WTC11 (cell line): ENCODE results near the gene PREX1. TPM values are rescaled to one million over a fixed set of nuclear protein-coding genes. Genes with fewer than 3 reads are reported as not detected.

ENCODE experiments used
- ATAC-seq: fragments of 200-7000 bp; cut with Tn5 transposase; 2 replicates; pipeline ENCODE4 v1.10.0; 2021; ENCODE audit warnings: mild to moderate bottlenecking, moderate library complexity
- CTCF ChIA-PET: fragments of 300-600 bp; sonication (Branson Sonifier 250); formaldehyde crosslinking; loops from one replicate; lab custom pipeline; 2021; ENCODE audit warnings: antibody characterized with exemption; lab: Charles Lee
- POLR2A ChIA-PET: fragments of 350-600 bp; sonication (Branson Sonifier 250); formaldehyde crosslinking; loops from one replicate; lab custom pipeline; 2021; ENCODE audit warnings: antibody characterized with exemption; lab: Charles Lee
- DNase-seq: peaks from one replicate; pipeline ENCODE4 v3.0.0; 2021; ENCODE audit warnings: low spot score
- H3K27ac Mint-ChIP-seq: 2 replicates; pipeline ENCODE4 v1.8.0; 2021; ENCODE audit warnings: mixed read lengths
- H3K27me3 Mint-ChIP-seq: 2 replicates; pipeline ENCODE4 v1.8.0; 2021; ENCODE audit warnings: low read depth, mild to moderate bottlenecking, moderate library complexity, mixed read lengths
- H3K36me3 Mint-ChIP-seq: 2 replicates; pipeline ENCODE4 v1.8.0; 2021; ENCODE audit warnings: mixed read lengths
- H3K4me1 Mint-ChIP-seq: 2 replicates; pipeline ENCODE4 v1.8.0; 2022; ENCODE audit warnings: mixed read lengths
- H3K4me3 Mint-ChIP-seq: 2 replicates; pipeline ENCODE4 v1.8.0; 2021; ENCODE audit warnings: mild to moderate bottlenecking, moderate library complexity, mixed read lengths
- H3K9me3 Mint-ChIP-seq: 2 replicates; pipeline ENCODE4 v1.8.0; 2021; ENCODE audit warnings: mixed read lengths
- CBFB ChIP-seq: sonication (generic); formaldehyde crosslinking; IDR thresholded peaks from 2 replicates; pipeline ENCODE4 v1.8.1; 2022; ENCODE audit warnings: mild to moderate bottlenecking, low read depth, missing genetic modification reagents
- FOXP1 ChIP-seq: sonication (generic); formaldehyde crosslinking; IDR thresholded peaks from 2 replicates; pipeline ENCODE4 v1.8.0; 2022; ENCODE audit warnings: missing genetic modification reagents, mild to moderate bottlenecking, moderate library complexity, borderline replicate concordance
- GABPB1 ChIP-seq: sonication (generic); formaldehyde crosslinking; IDR thresholded peaks from 2 replicates; pipeline ENCODE4 v1.8.1; 2023; ENCODE audit warnings: mild to moderate bottlenecking, missing genetic modification reagents
- GRHL2 ChIP-seq: fragments of 250-450 bp; sonication (Bioruptor Pico); IDR thresholded peaks from 2 replicates; pipeline ENCODE4 v1.8.0; 2022; ENCODE audit warnings: mild to moderate bottlenecking, moderate library complexity; ENCODE audit not compliant: insufficient replicate concordance, severe bottlenecking
- MXD4 ChIP-seq: fragments of 250-450 bp; sonication (Bioruptor Pico); IDR thresholded peaks from 2 replicates; pipeline ENCODE4 v1.8.0; 2021; ENCODE audit warnings: mild to moderate bottlenecking, moderate library complexity, borderline replicate concordance
- MYBL2 ChIP-seq: sonication (generic); formaldehyde crosslinking; IDR thresholded peaks from 2 replicates; pipeline ENCODE4 v1.8.1; 2023; ENCODE audit warnings: mild to moderate bottlenecking, moderate library complexity, missing genetic modification reagents
- NFE2L1 ChIP-seq: sonication (generic); formaldehyde crosslinking; IDR thresholded peaks from 2 replicates; pipeline ENCODE4 v1.8.1; 2023; ENCODE audit warnings: missing genetic modification reagents
- NFYB ChIP-seq: sonication (generic); formaldehyde crosslinking; conservative IDR thresholded peaks from 2 replicates; pipeline ENCODE4 v1.8.0; 2022; ENCODE audit warnings: low read depth, missing genetic modification reagents
- SMAD4 ChIP-seq: sonication (generic); formaldehyde crosslinking; IDR thresholded peaks from 2 replicates; pipeline ENCODE4 v1.8.0; 2022; ENCODE audit warnings: mild to moderate bottlenecking, missing genetic modification reagents
- SOX15 ChIP-seq: fragments of 250-450 bp; sonication (Bioruptor Pico); IDR thresholded peaks from 2 replicates; pipeline ENCODE4 v1.9.0; 2021; ENCODE audit warnings: mild to moderate bottlenecking
- SP1 ChIP-seq: sonication (generic); formaldehyde crosslinking; conservative IDR thresholded peaks from 2 replicates; pipeline ENCODE4 v1.8.1; 2022; ENCODE audit warnings: missing genetic modification reagents
- TCF7 ChIP-seq: sonication (generic); formaldehyde crosslinking; IDR thresholded peaks from 2 replicates; pipeline ENCODE4 v1.8.0; 2022; ENCODE audit warnings: mild to moderate bottlenecking, low read depth, missing genetic modification reagents, moderate library complexity
- TP53 ChIP-seq: sonication (generic); formaldehyde crosslinking; IDR thresholded peaks from 2 replicates; pipeline ENCODE4 v1.8.1; 2023; ENCODE audit warnings: mild to moderate bottlenecking, missing genetic modification reagents
- ZBTB21 ChIP-seq: sonication (generic); formaldehyde crosslinking; IDR thresholded peaks from 2 replicates; pipeline ENCODE4 v1.8.1; 2023; ENCODE audit warnings: mild to moderate bottlenecking, missing genetic modification reagents, borderline replicate concordance
- ZNF317 ChIP-seq: sonication (generic); formaldehyde crosslinking; IDR thresholded peaks from 2 replicates; pipeline ENCODE4 v1.8.1; 2023; ENCODE audit warnings: low read depth, mild to moderate bottlenecking, moderate library complexity, missing genetic modification reagents, borderline replicate concordance
- total RNA-seq: library from RNA; stranded (reverse); gene quantifications from 3 replicates; pipeline ENCODE4 v1.2.3, GENCODE V29; 2021
- TF ChIP-seq, protein P1 (sequence below): sonication (generic); formaldehyde crosslinking; IDR thresholded peaks from 2 replicates; pipeline ENCODE4 v1.8.0; 2022; ENCODE audit warnings: mild to moderate bottlenecking, missing genetic modification reagents
- TF ChIP-seq, protein P2 (sequence below): sonication (generic); formaldehyde crosslinking; IDR thresholded peaks from 2 replicates; pipeline ENCODE4 v1.8.1; 2022; ENCODE audit warnings: mild to moderate bottlenecking, moderate library complexity, missing genetic modification reagents
- TF ChIP-seq, protein P3 (sequence below): fragments of 250-450 bp; sonication (Bioruptor Pico); IDR thresholded peaks from 2 replicates; pipeline ENCODE4 v1.8.0; 2021; ENCODE audit warnings: mild to moderate bottlenecking
- TF ChIP-seq, protein P4 (sequence below): sonication (generic); formaldehyde crosslinking; IDR thresholded peaks from 2 replicates; pipeline ENCODE4 v1.8.1; 2023; ENCODE audit warnings: mild to moderate bottlenecking, missing genetic modification reagents, borderline replicate concordance
- TF ChIP-seq, protein P5 (sequence below): sonication (generic); formaldehyde crosslinking; IDR thresholded peaks from 2 replicates; pipeline ENCODE4 v1.8.1; 2023; ENCODE audit warnings: mild to moderate bottlenecking, missing genetic modification reagents, moderate library complexity
- TF ChIP-seq, protein P6 (sequence below): fragments of 200-600 bp; IDR thresholded peaks from 2 replicates; pipeline ENCODE4 v1.8.0; 2022; ENCODE audit warnings: antibody characterized with exemption
- TF ChIP-seq, protein P7 (sequence below): sonication (generic); formaldehyde crosslinking; IDR thresholded peaks from 2 replicates; pipeline ENCODE4 v1.8.1; 2022; ENCODE audit warnings: missing genetic modification reagents, borderline replicate concordance
- TF ChIP-seq, protein P8 (sequence below): fragments of 250-450 bp; sonication (Bioruptor Pico); IDR thresholded peaks from 2 replicates; pipeline ENCODE4 v1.9.0; 2021; ENCODE audit warnings: mild to moderate bottlenecking

Gene PREX1
- total RNA-seq, 1 experiment from 2014 or later: 17.3 TPM

- ATAC-seq (no peak), DNase-seq (no peak)
- ChIA-PET CTCF (interaction anchor here (1.5 to 2.1 kb wide), 2 partner anchors 244 kb away, joined by 5 to 14 read pairs; no protein-coding TSS in a partner anchor), POLR2A (no interaction called here)
- TF ChIP-seq, protein P1, sequence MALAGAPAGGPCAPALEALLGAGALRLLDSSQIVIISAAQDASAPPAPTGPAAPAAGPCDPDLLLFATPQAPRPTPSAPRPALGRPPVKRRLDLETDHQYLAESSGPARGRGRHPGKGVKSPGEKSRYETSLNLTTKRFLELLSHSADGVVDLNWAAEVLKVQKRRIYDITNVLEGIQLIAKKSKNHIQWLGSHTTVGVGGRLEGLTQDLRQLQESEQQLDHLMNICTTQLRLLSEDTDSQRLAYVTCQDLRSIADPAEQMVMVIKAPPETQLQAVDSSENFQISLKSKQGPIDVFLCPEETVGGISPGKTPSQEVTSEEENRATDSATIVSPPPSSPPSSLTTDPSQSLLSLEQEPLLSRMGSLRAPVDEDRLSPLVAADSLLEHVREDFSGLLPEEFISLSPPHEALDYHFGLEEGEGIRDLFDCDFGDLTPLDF: no peak
- TF ChIP-seq, protein P2, sequence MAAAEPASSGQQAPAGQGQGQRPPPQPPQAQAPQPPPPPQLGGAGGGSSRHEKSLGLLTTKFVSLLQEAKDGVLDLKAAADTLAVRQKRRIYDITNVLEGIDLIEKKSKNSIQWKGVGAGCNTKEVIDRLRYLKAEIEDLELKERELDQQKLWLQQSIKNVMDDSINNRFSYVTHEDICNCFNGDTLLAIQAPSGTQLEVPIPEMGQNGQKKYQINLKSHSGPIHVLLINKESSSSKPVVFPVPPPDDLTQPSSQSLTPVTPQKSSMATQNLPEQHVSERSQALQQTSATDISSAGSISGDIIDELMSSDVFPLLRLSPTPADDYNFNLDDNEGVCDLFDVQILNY: no peak
- TF ChIP-seq, protein P3, sequence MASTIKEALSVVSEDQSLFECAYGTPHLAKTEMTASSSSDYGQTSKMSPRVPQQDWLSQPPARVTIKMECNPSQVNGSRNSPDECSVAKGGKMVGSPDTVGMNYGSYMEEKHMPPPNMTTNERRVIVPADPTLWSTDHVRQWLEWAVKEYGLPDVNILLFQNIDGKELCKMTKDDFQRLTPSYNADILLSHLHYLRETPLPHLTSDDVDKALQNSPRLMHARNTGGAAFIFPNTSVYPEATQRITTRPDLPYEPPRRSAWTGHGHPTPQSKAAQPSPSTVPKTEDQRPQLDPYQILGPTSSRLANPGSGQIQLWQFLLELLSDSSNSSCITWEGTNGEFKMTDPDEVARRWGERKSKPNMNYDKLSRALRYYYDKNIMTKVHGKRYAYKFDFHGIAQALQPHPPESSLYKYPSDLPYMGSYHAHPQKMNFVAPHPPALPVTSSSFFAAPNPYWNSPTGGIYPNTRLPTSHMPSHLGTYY (CRISPR knock-in tag): no peak
- no peak for TF ChIP-seq ZNF317 (CRISPR knock-in tag)
- no peak for TF ChIP-seq GRHL2 (CRISPR knock-in tag)
- TF ChIP-seq ZBTB21 (CRISPR knock-in tag): no peak
- no peak for TF ChIP-seq SMAD4 (CRISPR knock-in tag)
- TF ChIP-seq, protein P4, sequence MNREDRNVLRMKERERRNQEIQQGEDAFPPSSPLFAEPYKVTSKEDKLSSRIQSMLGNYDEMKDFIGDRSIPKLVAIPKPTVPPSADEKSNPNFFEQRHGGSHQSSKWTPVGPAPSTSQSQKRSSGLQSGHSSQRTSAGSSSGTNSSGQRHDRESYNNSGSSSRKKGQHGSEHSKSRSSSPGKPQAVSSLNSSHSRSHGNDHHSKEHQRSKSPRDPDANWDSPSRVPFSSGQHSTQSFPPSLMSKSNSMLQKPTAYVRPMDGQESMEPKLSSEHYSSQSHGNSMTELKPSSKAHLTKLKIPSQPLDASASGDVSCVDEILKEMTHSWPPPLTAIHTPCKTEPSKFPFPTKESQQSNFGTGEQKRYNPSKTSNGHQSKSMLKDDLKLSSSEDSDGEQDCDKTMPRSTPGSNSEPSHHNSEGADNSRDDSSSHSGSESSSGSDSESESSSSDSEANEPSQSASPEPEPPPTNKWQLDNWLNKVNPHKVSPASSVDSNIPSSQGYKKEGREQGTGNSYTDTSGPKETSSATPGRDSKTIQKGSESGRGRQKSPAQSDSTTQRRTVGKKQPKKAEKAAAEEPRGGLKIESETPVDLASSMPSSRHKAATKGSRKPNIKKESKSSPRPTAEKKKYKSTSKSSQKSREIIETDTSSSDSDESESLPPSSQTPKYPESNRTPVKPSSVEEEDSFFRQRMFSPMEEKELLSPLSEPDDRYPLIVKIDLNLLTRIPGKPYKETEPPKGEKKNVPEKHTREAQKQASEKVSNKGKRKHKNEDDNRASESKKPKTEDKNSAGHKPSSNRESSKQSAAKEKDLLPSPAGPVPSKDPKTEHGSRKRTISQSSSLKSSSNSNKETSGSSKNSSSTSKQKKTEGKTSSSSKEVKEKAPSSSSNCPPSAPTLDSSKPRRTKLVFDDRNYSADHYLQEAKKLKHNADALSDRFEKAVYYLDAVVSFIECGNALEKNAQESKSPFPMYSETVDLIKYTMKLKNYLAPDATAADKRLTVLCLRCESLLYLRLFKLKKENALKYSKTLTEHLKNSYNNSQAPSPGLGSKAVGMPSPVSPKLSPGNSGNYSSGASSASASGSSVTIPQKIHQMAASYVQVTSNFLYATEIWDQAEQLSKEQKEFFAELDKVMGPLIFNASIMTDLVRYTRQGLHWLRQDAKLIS (CRISPR knock-in tag): no peak
- no peak for TF ChIP-seq NFYB
- no peak for TF ChIP-seq CBFB (CRISPR knock-in tag)
- TF ChIP-seq TP53 (CRISPR knock-in tag): no peak
- TF ChIP-seq, protein P5, sequence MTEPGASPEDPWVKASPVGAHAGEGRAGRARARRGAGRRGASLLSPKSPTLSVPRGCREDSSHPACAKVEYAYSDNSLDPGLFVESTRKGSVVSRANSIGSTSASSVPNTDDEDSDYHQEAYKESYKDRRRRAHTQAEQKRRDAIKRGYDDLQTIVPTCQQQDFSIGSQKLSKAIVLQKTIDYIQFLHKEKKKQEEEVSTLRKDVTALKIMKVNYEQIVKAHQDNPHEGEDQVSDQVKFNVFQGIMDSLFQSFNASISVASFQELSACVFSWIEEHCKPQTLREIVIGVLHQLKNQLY (CRISPR knock-in tag): no peak
- no peak for TF ChIP-seq TCF7 (CRISPR knock-in tag)
- no peak for TF ChIP-seq MYBL2 (CRISPR knock-in tag)
- no peak for TF ChIP-seq MXD4 (CRISPR knock-in tag)
- Mint-ChIP-seq H3K27ac (no peak overlapping the region), H3K27me3 (no peaks in the 10 kb centered on the region), H3K36me3 (peaks cover 14% of the 10 kb centered on the region), H3K4me3 (no peak overlapping the region), H3K4me1 (0 out of 2 replicates have a peak, but pooled peaks cover 4% of the 10 kb centered on the region), H3K9me3 (peaks cover 12% of the 10 kb centered on the region)
These were observed 167.0 kb downstream of the PREX1 start for GRCh38 chr20:48660788-48661187.

GRCh38 chr20:48659858-48660257 is 167.9 kb downstream of the PREX1 start:
- Mint-ChIP-seq H3K36me3 (peaks cover 14% of the 10 kb centered on the region), H3K27me3 (no peaks in the 10 kb centered on the region), H3K9me3 (peaks cover 12% of the 10 kb centered on the region), H3K27ac (no peak overlapping the region), H3K4me3 (no peak overlapping the region), H3K4me1 (0 out of 2 replicates have a peak, but pooled peaks cover 4% of the 10 kb centered on the region)
- ChIA-PET CTCF (interaction anchor here (2.1 to 5.4 kb wide), 2 partner anchors 38 to 245 kb away, joined by 14 to 97 read pairs; no protein-coding TSS in a partner anchor), POLR2A (no interaction called here)
- DNase-seq: no peak
- no peak for ATAC-seq
- TF ChIP-seq GABPB1 (CRISPR knock-in tag) (no peak), ZBTB21 (CRISPR knock-in tag) (no peak), SMAD4 (CRISPR knock-in tag) (no peak), SP1 (CRISPR knock-in tag) (no peak), NFE2L1 (no peak), FOXP1 (CRISPR knock-in tag) (no peak), TCF7 (CRISPR knock-in tag) (no peak), SOX15 (no peak)
- TF ChIP-seq, protein P6, sequence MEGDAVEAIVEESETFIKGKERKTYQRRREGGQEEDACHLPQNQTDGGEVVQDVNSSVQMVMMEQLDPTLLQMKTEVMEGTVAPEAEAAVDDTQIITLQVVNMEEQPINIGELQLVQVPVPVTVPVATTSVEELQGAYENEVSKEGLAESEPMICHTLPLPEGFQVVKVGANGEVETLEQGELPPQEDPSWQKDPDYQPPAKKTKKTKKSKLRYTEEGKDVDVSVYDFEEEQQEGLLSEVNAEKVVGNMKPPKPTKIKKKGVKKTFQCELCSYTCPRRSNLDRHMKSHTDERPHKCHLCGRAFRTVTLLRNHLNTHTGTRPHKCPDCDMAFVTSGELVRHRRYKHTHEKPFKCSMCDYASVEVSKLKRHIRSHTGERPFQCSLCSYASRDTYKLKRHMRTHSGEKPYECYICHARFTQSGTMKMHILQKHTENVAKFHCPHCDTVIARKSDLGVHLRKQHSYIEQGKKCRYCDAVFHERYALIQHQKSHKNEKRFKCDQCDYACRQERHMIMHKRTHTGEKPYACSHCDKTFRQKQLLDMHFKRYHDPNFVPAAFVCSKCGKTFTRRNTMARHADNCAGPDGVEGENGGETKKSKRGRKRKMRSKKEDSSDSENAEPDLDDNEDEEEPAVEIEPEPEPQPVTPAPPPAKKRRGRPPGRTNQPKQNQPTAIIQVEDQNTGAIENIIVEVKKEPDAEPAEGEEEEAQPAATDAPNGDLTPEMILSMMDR: no peak
- TF ChIP-seq, protein P7, sequence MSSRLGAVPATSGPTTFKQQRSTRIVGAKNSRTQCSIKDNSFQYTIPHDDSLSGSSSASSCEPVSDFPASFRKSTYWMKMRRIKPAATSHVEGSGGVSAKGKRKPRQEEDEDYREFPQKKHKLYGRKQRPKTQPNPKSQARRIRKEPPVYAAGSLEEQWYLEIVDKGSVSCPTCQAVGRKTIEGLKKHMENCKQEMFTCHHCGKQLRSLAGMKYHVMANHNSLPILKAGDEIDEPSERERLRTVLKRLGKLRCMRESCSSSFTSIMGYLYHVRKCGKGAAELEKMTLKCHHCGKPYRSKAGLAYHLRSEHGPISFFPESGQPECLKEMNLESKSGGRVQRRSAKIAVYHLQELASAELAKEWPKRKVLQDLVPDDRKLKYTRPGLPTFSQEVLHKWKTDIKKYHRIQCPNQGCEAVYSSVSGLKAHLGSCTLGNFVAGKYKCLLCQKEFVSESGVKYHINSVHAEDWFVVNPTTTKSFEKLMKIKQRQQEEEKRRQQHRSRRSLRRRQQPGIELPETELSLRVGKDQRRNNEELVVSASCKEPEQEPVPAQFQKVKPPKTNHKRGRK (CRISPR knock-in tag): no peak
- TF ChIP-seq, protein P8, sequence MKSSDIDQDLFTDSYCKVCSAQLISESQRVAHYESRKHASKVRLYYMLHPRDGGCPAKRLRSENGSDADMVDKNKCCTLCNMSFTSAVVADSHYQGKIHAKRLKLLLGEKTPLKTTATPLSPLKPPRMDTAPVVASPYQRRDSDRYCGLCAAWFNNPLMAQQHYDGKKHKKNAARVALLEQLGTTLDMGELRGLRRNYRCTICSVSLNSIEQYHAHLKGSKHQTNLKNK: no peak
